ENCODE results near the gene SLC25A10.
A peak's percentile ranks its signal among the peaks of the same experiment; 100 is the strongest.

Gene SLC25A10

DNA sequence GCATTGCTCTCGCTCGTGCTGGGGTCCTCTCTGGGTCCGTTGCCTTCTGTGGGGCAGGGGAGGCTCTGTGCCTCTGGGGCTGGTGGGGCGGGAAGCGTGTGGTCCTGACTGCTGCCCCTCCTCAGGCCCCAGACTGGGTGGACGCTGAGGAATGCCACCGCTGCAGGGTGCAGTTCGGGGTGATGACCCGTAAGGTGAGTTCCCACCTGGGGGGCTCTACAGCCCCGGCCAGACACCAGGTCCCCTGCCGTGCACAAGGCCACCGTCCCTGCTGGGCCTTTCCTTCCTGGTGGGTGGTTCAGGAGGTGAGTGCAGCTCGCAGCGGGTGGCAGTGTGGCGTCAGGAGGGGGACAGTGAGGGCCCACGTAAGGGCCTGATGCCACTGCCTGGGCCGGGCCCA, 21.5 kb upstream of the SLC25A10 start:
- DNase-seq (ENCODE audit: low spot score) (no peak), ATAC-seq (ENCODE audit: low read depth) (no peak)
- TF ChIP-seq, protein P1, sequence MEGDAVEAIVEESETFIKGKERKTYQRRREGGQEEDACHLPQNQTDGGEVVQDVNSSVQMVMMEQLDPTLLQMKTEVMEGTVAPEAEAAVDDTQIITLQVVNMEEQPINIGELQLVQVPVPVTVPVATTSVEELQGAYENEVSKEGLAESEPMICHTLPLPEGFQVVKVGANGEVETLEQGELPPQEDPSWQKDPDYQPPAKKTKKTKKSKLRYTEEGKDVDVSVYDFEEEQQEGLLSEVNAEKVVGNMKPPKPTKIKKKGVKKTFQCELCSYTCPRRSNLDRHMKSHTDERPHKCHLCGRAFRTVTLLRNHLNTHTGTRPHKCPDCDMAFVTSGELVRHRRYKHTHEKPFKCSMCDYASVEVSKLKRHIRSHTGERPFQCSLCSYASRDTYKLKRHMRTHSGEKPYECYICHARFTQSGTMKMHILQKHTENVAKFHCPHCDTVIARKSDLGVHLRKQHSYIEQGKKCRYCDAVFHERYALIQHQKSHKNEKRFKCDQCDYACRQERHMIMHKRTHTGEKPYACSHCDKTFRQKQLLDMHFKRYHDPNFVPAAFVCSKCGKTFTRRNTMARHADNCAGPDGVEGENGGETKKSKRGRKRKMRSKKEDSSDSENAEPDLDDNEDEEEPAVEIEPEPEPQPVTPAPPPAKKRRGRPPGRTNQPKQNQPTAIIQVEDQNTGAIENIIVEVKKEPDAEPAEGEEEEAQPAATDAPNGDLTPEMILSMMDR (IDR thresholded peaks at IDR 0.05; ENCODE audit: poor library complexity, severe bottlenecking), result no peak
- Histone ChIP-seq H3K36me3 (ENCODE audit: low read depth) (peaks cover 98% of the 10 kb centered on the region), H3K9me3 (ENCODE audit: severe bottlenecking) (no peaks in the 10 kb centered on the region), H3K27me3 (ENCODE audit: insufficient read depth, poor library complexity, severe bottlenecking) (no peaks in the 10 kb centered on the region), H3K27ac (ENCODE audit: poor library complexity, severe bottlenecking) (no peak overlapping the region), H3K4me1 (ENCODE audit: insufficient read depth, poor library complexity, severe bottlenecking) (no peaks in the 10 kb centered on the region), H3K4me3 (ENCODE audit: severe bottlenecking) (no peak overlapping the region)

DNA sequence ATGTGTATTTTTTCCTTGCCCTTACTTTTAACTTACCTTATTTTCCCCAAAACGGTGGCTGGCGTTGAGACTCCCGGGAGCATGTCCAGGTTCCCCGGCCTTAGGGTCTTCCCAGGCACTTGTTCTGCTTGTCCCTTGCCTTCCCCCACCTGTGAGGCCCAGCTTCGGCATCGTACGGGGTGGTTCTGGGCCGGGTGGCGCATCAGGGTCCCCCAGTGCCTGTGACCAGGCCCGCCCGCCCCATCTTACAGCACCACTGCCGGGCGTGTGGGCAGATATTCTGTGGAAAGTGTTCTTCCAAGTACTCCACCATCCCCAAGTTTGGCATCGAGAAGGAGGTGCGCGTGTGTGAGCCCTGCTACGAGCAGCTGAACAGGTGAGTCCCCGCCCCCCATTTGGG, 20.9 kb upstream of the SLC25A10 start:
- Histone ChIP-seq H3K27me3 (ENCODE audit: insufficient read depth, poor library complexity, severe bottlenecking) (no peaks in the 10 kb centered on the region), H3K4me1 (ENCODE audit: insufficient read depth, poor library complexity, severe bottlenecking) (no peaks in the 10 kb centered on the region), H3K4me3 (ENCODE audit: severe bottlenecking) (no peak overlapping the region), H3K36me3 (ENCODE audit: low read depth) (peaks cover 97% of the 10 kb centered on the region), H3K27ac (ENCODE audit: poor library complexity, severe bottlenecking) (no peak overlapping the region), H3K9me3 (ENCODE audit: severe bottlenecking) (no peaks in the 10 kb centered on the region)
- no peak for DNase-seq (ENCODE audit: low spot score)
- TF ChIP-seq, protein P1 (IDR thresholded peaks at IDR 0.05; ENCODE audit: poor library complexity, severe bottlenecking), result no peak
- no peak for ATAC-seq (ENCODE audit: low read depth)

DNA sequence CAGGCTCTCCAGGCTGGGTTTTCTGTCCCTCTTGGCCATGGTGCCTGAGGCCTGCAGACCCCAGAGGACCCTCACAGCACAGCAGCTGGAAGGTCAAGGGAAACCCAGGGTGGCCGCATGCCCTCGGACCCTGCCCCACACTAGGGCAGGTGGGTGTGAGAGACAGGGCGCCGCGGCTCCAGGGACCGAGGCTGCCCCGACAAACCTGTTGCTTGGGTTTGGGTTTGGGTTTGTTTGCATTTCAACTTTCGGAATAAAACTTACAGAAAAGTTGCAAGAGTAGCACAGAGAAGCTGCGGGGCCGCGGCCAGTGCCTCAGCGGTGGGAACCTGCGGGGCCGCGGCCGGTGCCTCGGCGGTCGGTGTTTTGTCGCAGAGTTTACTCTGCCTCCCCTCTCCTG, 20.5 kb upstream of the SLC25A10 start:
- Histone ChIP-seq H3K4me1 (ENCODE audit: insufficient read depth, poor library complexity, severe bottlenecking) (no peaks in the 10 kb centered on the region), H3K27ac (ENCODE audit: poor library complexity, severe bottlenecking) (no peak overlapping the region), H3K9me3 (ENCODE audit: severe bottlenecking) (no peaks in the 10 kb centered on the region), H3K4me3 (ENCODE audit: severe bottlenecking) (no peak overlapping the region), H3K36me3 (ENCODE audit: low read depth) (peaks cover 98% of the 10 kb centered on the region), H3K27me3 (ENCODE audit: insufficient read depth, poor library complexity, severe bottlenecking) (no peaks in the 10 kb centered on the region)
- no peak for ATAC-seq (ENCODE audit: low read depth)
- TF ChIP-seq, protein P1 (IDR thresholded peaks at IDR 0.05; ENCODE audit: poor library complexity, severe bottlenecking), result no peak
- no peak for DNase-seq (ENCODE audit: low spot score)

DNA sequence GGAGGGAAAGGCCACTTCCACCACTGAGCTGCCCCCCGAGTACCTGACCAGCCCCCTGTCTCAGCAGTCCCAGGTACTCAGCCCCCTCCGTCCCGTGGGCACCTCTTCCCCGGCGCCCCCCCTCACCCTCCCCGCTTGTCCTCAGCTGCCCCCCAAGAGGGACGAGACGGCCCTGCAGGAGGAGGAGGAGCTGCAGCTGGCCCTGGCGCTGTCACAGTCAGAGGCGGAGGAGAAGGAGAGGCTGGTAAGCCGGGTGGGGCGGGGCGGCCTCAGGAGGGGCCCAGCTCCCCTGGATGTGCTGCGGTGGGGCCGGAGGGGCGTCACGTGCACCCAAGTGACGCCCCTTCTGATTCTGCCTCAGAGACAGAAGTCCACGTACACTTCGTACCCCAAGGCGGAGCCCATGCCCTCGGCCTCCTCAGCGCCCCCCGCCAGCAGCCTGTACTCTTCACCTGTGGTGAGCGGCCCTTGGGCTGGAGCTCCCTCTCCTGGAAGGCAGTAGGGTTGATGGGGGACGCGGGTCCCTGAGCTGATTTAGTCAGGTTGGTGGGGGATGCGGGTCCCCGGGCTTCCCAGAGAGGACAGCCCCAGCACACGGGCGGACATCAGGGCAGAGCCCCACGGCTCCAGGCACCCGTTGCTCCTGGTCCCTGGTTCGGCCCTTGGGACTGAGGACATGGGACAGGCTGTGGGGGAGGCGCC, 18.4 kb upstream of the SLC25A10 start:
- Histone ChIP-seq H3K4me1 (ENCODE audit: insufficient read depth, poor library complexity, severe bottlenecking) (no peaks in the 10 kb centered on the region), H3K4me3 (ENCODE audit: severe bottlenecking) (no peak overlapping the region), H3K27ac (ENCODE audit: poor library complexity, severe bottlenecking) (no peak overlapping the region), H3K27me3 (ENCODE audit: insufficient read depth, poor library complexity, severe bottlenecking) (no peaks in the 10 kb centered on the region), H3K36me3 (ENCODE audit: low read depth) (peaks cover 99% of the 10 kb centered on the region), H3K9me3 (ENCODE audit: severe bottlenecking) (no peaks in the 10 kb centered on the region)
- DNase-seq (ENCODE audit: low spot score), result no peak
- TF ChIP-seq, protein P1 (IDR thresholded peaks at IDR 0.05; ENCODE audit: poor library complexity, severe bottlenecking), result peak; percentile 8
- ATAC-seq (ENCODE audit: low read depth), result no peak

DNA sequence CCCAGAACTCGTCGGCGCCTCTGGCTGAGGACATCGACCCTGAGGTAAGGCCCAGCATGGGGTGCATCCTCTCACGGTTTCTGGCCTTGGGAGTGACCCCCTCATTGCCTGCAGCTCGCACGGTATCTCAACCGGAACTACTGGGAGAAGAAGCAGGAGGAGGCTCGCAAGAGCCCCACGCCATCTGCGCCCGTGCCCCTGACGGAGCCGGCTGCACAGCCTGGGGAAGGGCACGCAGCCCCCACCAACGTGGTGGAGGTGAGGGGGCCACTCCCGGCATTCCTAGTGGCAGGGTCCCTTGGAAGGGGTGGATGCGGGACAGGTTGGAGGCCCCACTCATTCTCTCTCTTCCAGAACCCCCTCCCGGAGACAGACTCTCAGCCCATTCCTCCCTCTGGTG, 17.3 kb upstream of the SLC25A10 start:
- DNase-seq (ENCODE audit: low spot score), result no peak
- Histone ChIP-seq H3K4me3 (ENCODE audit: severe bottlenecking) (no peak overlapping the region), H3K27ac (ENCODE audit: poor library complexity, severe bottlenecking) (no peak overlapping the region), H3K36me3 (ENCODE audit: low read depth) (peaks cover 98% of the 10 kb centered on the region), H3K9me3 (ENCODE audit: severe bottlenecking) (no peaks in the 10 kb centered on the region), H3K4me1 (ENCODE audit: insufficient read depth, poor library complexity, severe bottlenecking) (no peaks in the 10 kb centered on the region), H3K27me3 (ENCODE audit: insufficient read depth, poor library complexity, severe bottlenecking) (no peaks in the 10 kb centered on the region)
- TF ChIP-seq, protein P1 (IDR thresholded peaks at IDR 0.05; ENCODE audit: poor library complexity, severe bottlenecking), result no peak
- no peak for ATAC-seq (ENCODE audit: low read depth)
